ENCODE measurements around the gene EIF4EBP3.

EIF4EBP3 gene

GRCh38 chr5:140554454-140554853 is 7.0 kb downstream of the EIF4EBP3 start:
- TF ChIP-seq TAF1 (IDR thresholded peaks at IDR 0.05; ENCODE audit: borderline replicate concordance, insufficient read depth, low read length) (no peak), REST (IDR thresholded peaks at IDR 0.05; ENCODE audit: insufficient read depth in 1 of 2, low read depth in 2 of 2, low read length in 2 of 2) (no peak), FOXP2 (optimal IDR thresholded peaks at IDR 0.05; ENCODE audit: borderline replicate concordance, extremely low read depth, extremely low read length, insufficient read depth) (no peak), POLR2AphosphoS5 (IDR thresholded peaks at IDR 0.05; ENCODE audit: low read depth, low read length) (no peak), SIN3A (IDR thresholded peaks at IDR 0.05; ENCODE audit: borderline replicate concordance, insufficient read depth, low read length) (no peak)

- TF ChIP-seq FOXP2 (optimal IDR thresholded peaks at IDR 0.05; ENCODE audit: borderline replicate concordance, extremely low read depth, extremely low read length, insufficient read depth) (no peak), POLR2AphosphoS5 (IDR thresholded peaks at IDR 0.05; ENCODE audit: low read depth, low read length) (no peak), REST (IDR thresholded peaks at IDR 0.05; ENCODE audit: insufficient read depth in 1 of 2, low read depth in 2 of 2, low read length in 2 of 2) (no peak), TAF1 (IDR thresholded peaks at IDR 0.05; ENCODE audit: borderline replicate concordance, insufficient read depth, low read length) (no peak), SIN3A (IDR thresholded peaks at IDR 0.05; ENCODE audit: borderline replicate concordance, insufficient read depth, low read length) (no peak)
Measured at GRCh38 chr5:140555747-140556312, 8.4 kb downstream of the EIF4EBP3 start.

GRCh38 chr5:140556438-140556837 is 9.0 kb downstream of the EIF4EBP3 start:
- TF ChIP-seq POLR2AphosphoS5 (IDR thresholded peaks at IDR 0.05; ENCODE audit: low read depth, low read length) (no peak), SIN3A (IDR thresholded peaks at IDR 0.05; ENCODE audit: borderline replicate concordance, insufficient read depth, low read length) (no peak), FOXP2 (optimal IDR thresholded peaks at IDR 0.05; ENCODE audit: borderline replicate concordance, extremely low read depth, extremely low read length, insufficient read depth) (no peak), TAF1 (IDR thresholded peaks at IDR 0.05; ENCODE audit: borderline replicate concordance, insufficient read depth, low read length) (no peak), REST (IDR thresholded peaks at IDR 0.05; ENCODE audit: insufficient read depth in 1 of 2, low read depth in 2 of 2, low read length in 2 of 2) (no peak)

GRCh38 chr5:140557136-140557805 is 9.8 kb downstream of the EIF4EBP3 start, which contains the start of gene SRA1:
TSS of gene SRA1 (minus strand) at chr5:140557473. CDS start at chr5:140557452, 21 bp downstream.
- peak; percentile 59 to 63; a peak in 2 of 4 replicates for TF ChIP-seq REST (IDR thresholded peaks at IDR 0.05; ENCODE audit: insufficient read depth in 1 of 2, low read depth in 2 of 2, low read length in 2 of 2)
- TF ChIP-seq SIN3A (IDR thresholded peaks at IDR 0.05; ENCODE audit: borderline replicate concordance, insufficient read depth, low read length): peak; percentile 87; the same call in 1 of the 2 replicates
- TF ChIP-seq TAF1 (IDR thresholded peaks at IDR 0.05; ENCODE audit: borderline replicate concordance, insufficient read depth, low read length): peak; percentile 95; the same call in 1 of the 2 replicates
- no peak for TF ChIP-seq FOXP2 (optimal IDR thresholded peaks at IDR 0.05; ENCODE audit: borderline replicate concordance, extremely low read depth, extremely low read length, insufficient read depth)
- peak; percentile 98 for TF ChIP-seq POLR2AphosphoS5 (IDR thresholded peaks at IDR 0.05; ENCODE audit: low read depth, low read length)

All from PFSK-1 (cell line).